Right renal cortex interstitium (tissue), 3 donors: Measurements from ENCODE around the gene CEACAM21. TPM values are rescaled to one million over a fixed set of nuclear protein-coding genes. Genes with fewer than 3 reads are reported as not detected.

ENCODE experiments used
- DNase-seq, 3 donors: peaks; one replicate each; pipeline ENCODE4 v3.0.0-alpha.2; 2013; ENCODE audit warnings: low read depth in 3 of 3, low spot score in 2 of 3
- polyA plus RNA-seq, 3 donors: library from polyadenylated mRNA; unstranded; fragments of 120-200 nt; gene quantifications; one replicate each; pipeline ENCODE4 v1.2.1, GENCODE V29; 2013; ENCODE audit not compliant: insufficient read length in 3 of 3

CEACAM21 gene
- polyA plus RNA-seq, 3 donors: 0.86 to 1.6 (median 1.6) TPM

- no peak for DNase-seq
Measured at GRCh38 chr19:41584260-41584810, 8.4 kb downstream of the CEACAM21 start.

- DNase-seq: no peak
Measured at GRCh38 chr19:41584931-41585330, 9.0 kb downstream of the CEACAM21 start.

- no peak for DNase-seq
Measured at GRCh38 chr19:41586064-41586463, 10.1 kb downstream of the CEACAM21 start.

- no peak for DNase-seq
Measured at GRCh38 chr19:41587101-41587837, 11.3 kb downstream of the CEACAM21 start.

- DNase-seq: no peak
Measured at GRCh38 chr19:41587838-41588210, 11.9 kb downstream of the CEACAM21 start.

GRCh38 chr19:41588497-41589209, 12.7 kb downstream of the CEACAM21 start:
- no peak for DNase-seq

- DNase-seq: no peak
Measured at GRCh38 chr19:41589371-41589770, 13.4 kb downstream of the CEACAM21 start.

- no peak for DNase-seq
Measured at GRCh38 chr19:41590936-41591335, 15.0 kb downstream of the CEACAM21 start.

GRCh38 chr19:41591951-41592562, 16.1 kb downstream of the CEACAM21 start:
- DNase-seq: no peak

- DNase-seq: peak in 1 of 3 donors; percentile 4
Measured at GRCh38 chr19:41595258-41595889, 19.4 kb downstream of the CEACAM21 start.

- DNase-seq: no peak
Measured at GRCh38 chr19:41595890-41596280, 19.9 kb downstream of the CEACAM21 start.

- DNase-seq: peak in 2 of 3 donors; percentile 2 to 8
Measured at GRCh38 chr19:41597600-41598041, 21.7 kb downstream of the CEACAM21 start.

- DNase-seq: no peak
Measured at GRCh38 chr19:41599175-41599966, 23.4 kb downstream of the CEACAM21 start.

- DNase-seq: no peak
Measured at GRCh38 chr19:41601771-41602170, 25.8 kb downstream of the CEACAM21 start.

GRCh38 chr19:41604831-41605230, 28.9 kb downstream of the CEACAM21 start:
- no peak for DNase-seq

- no peak for DNase-seq
Measured at GRCh38 chr19:41606215-41606837, 30.4 kb downstream of the CEACAM21 start.

- DNase-seq: no peak
Measured at GRCh38 chr19:41607668-41608067, 31.7 kb downstream of the CEACAM21 start.

- no peak for DNase-seq
Measured at GRCh38 chr19:41610789-41611188, 34.8 kb downstream of the CEACAM21 start.

GRCh38 chr19:41612483-41612882, 36.5 kb downstream of the CEACAM21 start:
- DNase-seq: no peak

GRCh38 chr19:41615207-41615606, 39.2 kb downstream of the CEACAM21 start:
- DNase-seq: no peak
